ENCODE data around the gene PIGQ. TPM values are rescaled to one million over a fixed set of nuclear protein-coding genes. Genes with fewer than 3 reads are reported as not detected.
A peak's percentile ranks its signal among the peaks of the same experiment; 100 is the strongest.

The PIGQ gene
- total RNA-seq, 5 donors from 2014 or later (not counting 1 experiment from before 2014, with no cell fraction given): 38.2 to 86.9 (median 63.1) TPM

- ChIA-PET CTCF (no interaction called here), POLR2A (no interaction called here)
- H3K27ac Mint-ChIP-seq: peak overlapping the region; percentile 69 to 70
- ATAC-seq (replicated peaks in 1 of 4): no peak
- no peak for DNase-seq
- no peaks in the 10 kb centered on the region for H3K27me3 Mint-ChIP-seq
- Histone ChIP-seq H3K4me3 (ENCODE audit: control insufficient read depth in 1 of 2, extremely low read depth in 1 of 2, low read length in 1 of 2) (no peak overlapping the region), H3K9me3 (no peaks in the 10 kb centered on the region), H3K4me1 (ENCODE audit: control insufficient read depth in 1 of 2, extremely low read depth in 1 of 2, insufficient read depth in 2 of 2, low read length in 2 of 2) (peaks cover 8 to 41% of the 10 kb centered on the region in 2 experiments), H3K27ac (ENCODE audit: low read length) (no peak overlapping the region), H3K36me3 (ENCODE audit: control insufficient read depth in 2 of 2, extremely low read depth in 1 of 2, insufficient read depth in 1 of 2, low read length in 1 of 2) (no peaks in the 10 kb centered on the region), H3K27me3 (replicated peaks in 1 of 2; ENCODE audit: control insufficient read depth in 2 of 2, extremely low read depth in 1 of 2, insufficient read depth in 2 of 2, low read length in 1 of 2) (peaks cover 0 to 19% of the 10 kb centered on the region in 2 experiments)
- WGBS (ENCODE audit: insufficient coverage): 96% methylated on average over 7 of the region's 14 CpGs
- H3K9me3 Mint-ChIP-seq: no peaks in the 10 kb centered on the region
- peak overlapping the region; percentile 87 to 95 (median 88) for H3K4me3 Mint-ChIP-seq
- peaks cover 20 to 29% (median 26%) of the 10 kb centered on the region in 3 donors for H3K4me1 Mint-ChIP-seq
- H3K36me3 Mint-ChIP-seq: no peaks in the 10 kb centered on the region
Measured at GRCh38 chr16:586645-587590, 17.1 kb downstream of the PIGQ start.

- Mint-ChIP-seq H3K4me3 (peak overlapping the region; percentile 87 to 95 (median 88)), H3K36me3 (no peaks in the 10 kb centered on the region), H3K27ac (peak overlapping the region; percentile 96 to 97), H3K27me3 (no peaks in the 10 kb centered on the region), H3K4me1 (peaks cover 35 to 41% (median 41%) of the 10 kb centered on the region in 3 donors), H3K9me3 (no peaks in the 10 kb centered on the region)
- ChIA-PET POLR2A (no interaction called here), CTCF (interaction anchor here in 1 of 2 donors (0.6 to 1.4 kb wide), 2 partner anchors 9 to 48 kb away, joined by 3 to 5 read pairs; partner anchors contain the start of gene METTL26)
- Histone ChIP-seq H3K36me3 (ENCODE audit: control insufficient read depth in 2 of 2, extremely low read depth in 1 of 2, insufficient read depth in 1 of 2, low read length in 1 of 2) (peaks cover 0 to under 1% of the 10 kb centered on the region in 2 donors), H3K4me1 (ENCODE audit: control insufficient read depth in 1 of 2, extremely low read depth in 1 of 2, insufficient read depth in 2 of 2, low read length in 2 of 2) (peaks cover 8 to 51% of the 10 kb centered on the region in 2 experiments), H3K27me3 (replicated peaks in 1 of 2; ENCODE audit: control insufficient read depth in 2 of 2, extremely low read depth in 1 of 2, insufficient read depth in 2 of 2, low read length in 1 of 2) (peaks cover 0 to 19% of the 10 kb centered on the region in 2 experiments), H3K9me3 (no peaks in the 10 kb centered on the region), H3K27ac (ENCODE audit: low read length) (peak overlapping the region; percentile 81), H3K4me3 (ENCODE audit: control insufficient read depth in 1 of 2, extremely low read depth in 1 of 2, low read length in 1 of 2) (peak overlapping the region; percentile 71 to 83)
- under 1% methylated on average over 21 of the region's 21 CpGs for WGBS (ENCODE audit: insufficient coverage)
- DNase-seq (peak in 34 of 35 experiments; percentile 21 to 82 (median 62)), ATAC-seq (replicated peaks in 1 of 4) (peak; percentile 9 to 27 (median 10))
Measured at GRCh38 chr16:588639-588888, 18.8 kb downstream of the PIGQ start.

- peaks cover 8 to 51% of the 10 kb centered on the region in 2 experiments for H3K4me1 ChIP-seq (ENCODE audit: control insufficient read depth in 1 of 2, extremely low read depth in 1 of 2, insufficient read depth in 2 of 2, low read length in 2 of 2)
- Mint-ChIP-seq H3K27me3 (no peaks in the 10 kb centered on the region), H3K9me3 (no peaks in the 10 kb centered on the region), H3K27ac (peak overlapping the region; percentile 98 to 100), H3K4me1 (peaks cover 37 to 44% (median 44%) of the 10 kb centered on the region in 3 donors), H3K4me3 (peak overlapping the region; percentile 87 to 97 (median 95)), H3K36me3 (no peaks in the 10 kb centered on the region)
- CTCF ChIA-PET: interaction anchor here in 1 of 2 donors (0.6 to 1.4 kb wide), 2 partner anchors 10 to 48 kb away, joined by 3 to 5 read pairs; partner anchors contain the start of gene METTL26
- peak overlapping the region; percentile 83 for H3K27ac ChIP-seq (ENCODE audit: low read length)
- DNase-seq (peak; percentile 94 to 100 (median 97)), ATAC-seq (replicated peaks in 1 of 4) (peak; percentile 74 to 79 (median 76))
- POLR2A ChIA-PET: no interaction called here
- peak overlapping the region; percentile 71 to 83 for H3K4me3 ChIP-seq (ENCODE audit: control insufficient read depth in 1 of 2, extremely low read depth in 1 of 2, low read length in 1 of 2)
- H3K9me3 ChIP-seq: no peaks in the 10 kb centered on the region
- H3K36me3 ChIP-seq (ENCODE audit: control insufficient read depth in 2 of 2, extremely low read depth in 1 of 2, insufficient read depth in 1 of 2, low read length in 1 of 2): peaks cover 0 to 3% of the 10 kb centered on the region in 2 donors
- under 1% methylated on average over 107 of the region's 107 CpGs for WGBS (ENCODE audit: insufficient coverage)
- H3K27me3 ChIP-seq (replicated peaks in 1 of 2; ENCODE audit: control insufficient read depth in 2 of 2, extremely low read depth in 1 of 2, insufficient read depth in 2 of 2, low read length in 1 of 2): peaks cover 0 to 19% of the 10 kb centered on the region in 2 experiments
Measured at GRCh38 chr16:588889-589657, 19.3 kb downstream of the PIGQ start.

GRCh38 chr16:589658-590187 lies 20.0 kb downstream of the PIGQ start, which contains the start of gene RAB40C:
Gene RAB40C, plus strand, starts transcription at chr16:590066. Its CDS starts 226 bp downstream, at chr16:590292.
- Mint-ChIP-seq H3K27ac (peak within 1 kb of the TSS; percentile 98 to 100), H3K9me3 (no peaks in the 10 kb centered on the region), H3K4me3 (peak within 1 kb of the TSS; percentile 87 to 97 (median 94)), H3K27me3 (no peaks in the 10 kb centered on the region), H3K4me1 (peaks cover 42 to 48% (median 44%) of the 10 kb centered on the region in 3 donors), H3K36me3 (no peaks in the 10 kb centered on the region)
- DNase-seq (peak; percentile 95 to 100 (median 99)), ATAC-seq (replicated peaks in 1 of 4) (peak; percentile 83 to 86 (median 85))
- Histone ChIP-seq H3K4me3 (ENCODE audit: control insufficient read depth in 1 of 2, extremely low read depth in 1 of 2, low read length in 1 of 2) (peak within 1 kb of the TSS; percentile 71 to 83), H3K27me3 (replicated peaks in 1 of 2; ENCODE audit: control insufficient read depth in 2 of 2, extremely low read depth in 1 of 2, insufficient read depth in 2 of 2, low read length in 1 of 2) (peaks cover 0 to 19% of the 10 kb centered on the region in 2 experiments), H3K4me1 (ENCODE audit: control insufficient read depth in 1 of 2, extremely low read depth in 1 of 2, insufficient read depth in 2 of 2, low read length in 2 of 2) (peaks cover 8 to 51% of the 10 kb centered on the region in 2 experiments), H3K9me3 (no peaks in the 10 kb centered on the region), H3K36me3 (ENCODE audit: control insufficient read depth in 2 of 2, extremely low read depth in 1 of 2, insufficient read depth in 1 of 2, low read length in 1 of 2) (peaks cover 0 to 3% of the 10 kb centered on the region in 2 donors), H3K27ac (ENCODE audit: low read length) (peak within 1 kb of the TSS; percentile 83)
- CTCF ChIA-PET: no interaction called here
- WGBS (ENCODE audit: insufficient coverage): under 1% methylated on average over 63 of the region's 67 CpGs
- POLR2A ChIA-PET: no interaction called here

- ChIA-PET POLR2A (no interaction called here), CTCF (no interaction called here)
- H3K36me3 Mint-ChIP-seq: no peaks in the 10 kb centered on the region
- Histone ChIP-seq H3K27me3 (replicated peaks in 1 of 2; ENCODE audit: control insufficient read depth in 2 of 2, extremely low read depth in 1 of 2, insufficient read depth in 2 of 2, low read length in 1 of 2) (peaks cover 0 to 19% of the 10 kb centered on the region in 2 experiments), H3K27ac (ENCODE audit: low read length) (no peak overlapping the region), H3K4me3 (ENCODE audit: control insufficient read depth in 1 of 2, extremely low read depth in 1 of 2, low read length in 1 of 2) (peak overlapping the region; percentile 56 to 73), H3K36me3 (ENCODE audit: control insufficient read depth in 2 of 2, extremely low read depth in 1 of 2, insufficient read depth in 1 of 2, low read length in 1 of 2) (peaks cover 0 to 3% of the 10 kb centered on the region in 2 donors), H3K9me3 (no peaks in the 10 kb centered on the region), H3K4me1 (ENCODE audit: control insufficient read depth in 1 of 2, extremely low read depth in 1 of 2, insufficient read depth in 2 of 2, low read length in 2 of 2) (peaks cover 8 to 53% of the 10 kb centered on the region in 2 experiments)
- H3K27ac Mint-ChIP-seq: peak overlapping the region; percentile 50 to 71
- H3K9me3 Mint-ChIP-seq: no peaks in the 10 kb centered on the region
- ATAC-seq (replicated peaks in 1 of 4) (peak in 2 of 4 experiments; percentile 1), DNase-seq (peak in 5 of 35 experiments; percentile 8 to 26 (median 21))
- H3K4me1 Mint-ChIP-seq: peaks cover 42 to 52% (median 44%) of the 10 kb centered on the region in 3 donors
- peak overlapping the region; percentile 87 to 88 (median 88) for H3K4me3 Mint-ChIP-seq
- no peaks in the 10 kb centered on the region for H3K27me3 Mint-ChIP-seq
- WGBS (ENCODE audit: insufficient coverage): under 1% methylated on average over 69 of the region's 71 CpGs
Measured at GRCh38 chr16:590188-590814, 20.5 kb downstream of the PIGQ start.
